NCI-H1417 treated with DMSO at 0.1 percent for 48 hours (cell line): ENCODE results near the gene BICC1.

Experiments used
- DNase-seq: peaks from one replicate; lab custom pipeline; 2025; lab: John Stamatoyannopoulos, UW

The BICC1 gene

GRCh38 chr10:58516119-58516518 lies 3.4 kb downstream of the BICC1 start:
- no peak for DNase-seq

GRCh38 chr10:58516671-58517070 lies 4.0 kb downstream of the BICC1 start:
- DNase-seq: no peak

- DNase-seq: no peak
Measured at GRCh38 chr10:58517081-58517480, 4.4 kb downstream of the BICC1 start.

GRCh38 chr10:58517491-58518355 lies 5.1 kb downstream of the BICC1 start:
- DNase-seq: no peak

GRCh38 chr10:58518775-58519174 lies 6.1 kb downstream of the BICC1 start:
- no peak for DNase-seq

- DNase-seq: no peak
Measured at GRCh38 chr10:58529077-58529728, 16.5 kb downstream of the BICC1 start.

- DNase-seq: peak; percentile 5
Measured at GRCh38 chr10:58531084-58531695, 18.5 kb downstream of the BICC1 start.

GRCh38 chr10:58535311-58535710 lies 22.6 kb downstream of the BICC1 start:
- DNase-seq: no peak

- DNase-seq: no peak
Measured at GRCh38 chr10:58543141-58543540, 30.5 kb downstream of the BICC1 start.

GRCh38 chr10:58544135-58544534 lies 31.5 kb downstream of the BICC1 start:
- DNase-seq: no peak

- DNase-seq: no peak
Measured at GRCh38 chr10:58545427-58545826, 32.8 kb downstream of the BICC1 start.

GRCh38 chr10:58546137-58546536 lies 33.5 kb downstream of the BICC1 start:
- no peak for DNase-seq

GRCh38 chr10:58546722-58547445 lies 34.2 kb downstream of the BICC1 start:
- DNase-seq: no peak

- no peak for DNase-seq
Measured at GRCh38 chr10:58547963-58548362, 35.3 kb downstream of the BICC1 start.

GRCh38 chr10:58554316-58554715 lies 41.6 kb downstream of the BICC1 start:
- no peak for DNase-seq

- DNase-seq: no peak
Measured at GRCh38 chr10:58555170-58555929, 42.7 kb downstream of the BICC1 start.

GRCh38 chr10:58555930-58556311 lies 43.2 kb downstream of the BICC1 start:
- no peak for DNase-seq

- DNase-seq: no peak
Measured at GRCh38 chr10:58556516-58557165, 44.0 kb downstream of the BICC1 start.

GRCh38 chr10:58557714-58558113 lies 45.0 kb downstream of the BICC1 start:
- no peak for DNase-seq

- DNase-seq: no peak
Measured at GRCh38 chr10:58560068-58560467, 47.4 kb downstream of the BICC1 start.

GRCh38 chr10:58565271-58565670 lies 52.6 kb downstream of the BICC1 start:
- no peak for DNase-seq
